HFFc6 (cell line): ENCODE data around the gene TRIM33. TPM values are rescaled to one million over a fixed set of nuclear protein-coding genes. Genes with fewer than 3 reads are reported as not detected.
A peak's percentile ranks its signal among the peaks of the same experiment; 100 is the strongest.

Experiments
- DNase-seq: peaks from one replicate; pipeline ENCODE4 v3.0.0-alpha.2; 2018
- H3K27ac Mint-ChIP-seq: 2 replicates; pipeline ENCODE4 v1.8.0; 2020; ENCODE audit warnings: mild to moderate bottlenecking, mixed read lengths
- H3K27me3 Mint-ChIP-seq: 2 replicates; pipeline ENCODE4 v1.8.0; 2021; ENCODE audit warnings: mild to moderate bottlenecking, moderate library complexity, mixed read lengths; ENCODE audit not compliant: insufficient read depth
- H3K36me3 Mint-ChIP-seq: 2 replicates; pipeline ENCODE4 v1.8.0; 2021; ENCODE audit warnings: low read depth, mixed read lengths
- H3K4me1 Mint-ChIP-seq: 2 replicates; pipeline ENCODE4 v1.8.0; 2020; ENCODE audit warnings: low read depth, mixed read lengths
- H3K4me3 Mint-ChIP-seq: 2 replicates; pipeline ENCODE4 v1.8.0; 2020; ENCODE audit warnings: mild to moderate bottlenecking, moderate library complexity, mixed read lengths
- H3K9me3 Mint-ChIP-seq: 2 replicates; pipeline ENCODE4 v1.8.0; 2020; ENCODE audit warnings: mild to moderate bottlenecking, mixed read lengths
- total RNA-seq, 6 experiments: library from RNA; stranded (reverse); fragmentation: NEBNext Ultra II Directional; extraction: Animal tissue kit (Norgen Biotek cat#: 25700); gene quantifications; 2 replicates in 1 of 6; 3 replicates in 5 of 6; pipeline ENCODE4 v1.2.3, GENCODE V29; 2021
- TF ChIP-seq, protein P1 (sequence below): fragments of 200-600 bp; sonication (generic); IDR thresholded peaks from 2 replicates; pipeline ENCODE4 v1.5.0; 2021; ENCODE audit warnings: antibody characterized with exemption, mild to moderate bottlenecking

Gene TRIM33
- total RNA-seq, 6 experiments from 2014 or later = 17.6 to 20.5 (median 19.3) TPM

DNA sequence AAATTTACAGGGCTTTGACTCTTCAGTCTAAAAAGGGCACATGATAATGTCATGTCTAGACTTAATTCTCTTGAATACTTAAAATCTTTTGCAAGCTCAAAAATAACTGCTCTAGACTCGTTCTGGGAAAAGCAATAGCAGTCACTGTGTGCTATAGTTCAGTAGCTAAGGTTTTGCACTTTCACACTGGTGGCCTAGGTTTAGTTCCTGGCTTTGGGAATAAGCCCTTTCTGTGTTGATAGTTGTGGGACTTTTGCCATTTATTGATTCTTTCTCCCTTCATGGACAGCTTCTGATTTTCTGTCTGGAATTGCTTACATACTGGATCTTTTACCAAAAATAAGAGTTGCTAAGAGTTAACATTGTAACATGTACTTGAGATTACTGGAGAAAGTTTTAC, 151.2 kb downstream of the TRIM33 start:
- TF ChIP-seq, protein P1, sequence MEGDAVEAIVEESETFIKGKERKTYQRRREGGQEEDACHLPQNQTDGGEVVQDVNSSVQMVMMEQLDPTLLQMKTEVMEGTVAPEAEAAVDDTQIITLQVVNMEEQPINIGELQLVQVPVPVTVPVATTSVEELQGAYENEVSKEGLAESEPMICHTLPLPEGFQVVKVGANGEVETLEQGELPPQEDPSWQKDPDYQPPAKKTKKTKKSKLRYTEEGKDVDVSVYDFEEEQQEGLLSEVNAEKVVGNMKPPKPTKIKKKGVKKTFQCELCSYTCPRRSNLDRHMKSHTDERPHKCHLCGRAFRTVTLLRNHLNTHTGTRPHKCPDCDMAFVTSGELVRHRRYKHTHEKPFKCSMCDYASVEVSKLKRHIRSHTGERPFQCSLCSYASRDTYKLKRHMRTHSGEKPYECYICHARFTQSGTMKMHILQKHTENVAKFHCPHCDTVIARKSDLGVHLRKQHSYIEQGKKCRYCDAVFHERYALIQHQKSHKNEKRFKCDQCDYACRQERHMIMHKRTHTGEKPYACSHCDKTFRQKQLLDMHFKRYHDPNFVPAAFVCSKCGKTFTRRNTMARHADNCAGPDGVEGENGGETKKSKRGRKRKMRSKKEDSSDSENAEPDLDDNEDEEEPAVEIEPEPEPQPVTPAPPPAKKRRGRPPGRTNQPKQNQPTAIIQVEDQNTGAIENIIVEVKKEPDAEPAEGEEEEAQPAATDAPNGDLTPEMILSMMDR = no peak
- H3K27me3 Mint-ChIP-seq = peaks cover 9% of the 10 kb centered on the region
- H3K9me3 Mint-ChIP-seq = peaks cover 18% of the 10 kb centered on the region
- H3K4me1 Mint-ChIP-seq = no peaks in the 10 kb centered on the region
- H3K4me3 Mint-ChIP-seq = no peak overlapping the region
- DNase-seq = no peak
- no peak overlapping the region for H3K27ac Mint-ChIP-seq
- H3K36me3 Mint-ChIP-seq = peaks cover 15% of the 10 kb centered on the region; the same call in 1 of the 2 replicates

DNA sequence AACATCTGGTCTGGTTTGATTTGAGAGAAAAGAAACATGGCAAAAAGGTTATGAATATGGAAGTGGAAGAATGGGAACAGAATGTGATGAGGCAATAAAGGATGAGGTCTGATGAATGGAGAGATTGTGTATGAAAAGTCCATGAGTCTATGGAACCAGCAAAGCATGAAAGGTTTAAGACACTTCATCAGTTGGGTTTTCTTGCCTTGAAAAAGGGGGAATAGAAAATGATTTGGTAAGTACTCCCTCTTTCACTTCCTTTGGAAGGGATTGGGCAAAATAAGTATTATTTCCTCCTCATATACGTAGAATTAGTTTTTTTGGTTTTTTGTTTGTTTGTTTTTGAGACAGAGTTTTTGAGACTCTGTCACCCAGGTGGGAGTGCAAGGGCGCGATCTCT, 155.8 kb downstream of the TRIM33 start:
- Mint-ChIP-seq H3K27ac (no peak overlapping the region), H3K4me3 (no peak overlapping the region), H3K36me3 (0 out of 2 replicates have a peak, but pooled peaks cover 4% of the 10 kb centered on the region), H3K9me3 (peaks cover 4% of the 10 kb centered on the region; the same call in 1 of the 2 replicates), H3K4me1 (peaks cover 12% of the 10 kb centered on the region), H3K27me3 (peaks cover 7% of the 10 kb centered on the region)
- TF ChIP-seq, protein P1 = no peak
- no peak for DNase-seq

DNA sequence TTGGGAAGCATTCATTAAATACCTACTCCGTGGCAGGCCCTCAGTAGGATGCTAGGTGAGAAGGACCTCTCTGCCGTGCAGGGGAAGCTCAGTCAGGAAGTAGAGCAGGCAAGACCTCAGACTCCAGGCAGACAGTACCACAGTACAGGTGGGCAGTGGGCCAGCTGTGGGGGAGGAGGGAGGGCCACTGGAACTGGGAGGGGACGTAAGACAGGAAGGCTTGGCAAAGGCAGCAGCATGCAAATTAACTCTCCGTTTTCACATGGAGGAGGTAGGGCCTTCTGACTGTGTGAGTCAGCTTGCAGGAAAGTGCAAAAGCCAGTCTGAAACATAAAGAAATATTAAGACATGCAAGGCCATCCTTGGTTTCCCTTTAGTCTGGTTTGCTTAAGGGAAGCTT, 157.7 kb downstream of the TRIM33 start:
- TF ChIP-seq, protein P1 = no peak
- peaks cover 12% of the 10 kb centered on the region for H3K4me1 Mint-ChIP-seq
- H3K9me3 Mint-ChIP-seq = peaks cover 4% of the 10 kb centered on the region; the same call in 1 of the 2 replicates
- peaks cover 10% of the 10 kb centered on the region for H3K27me3 Mint-ChIP-seq
- DNase-seq = peak; percentile 47
- H3K4me3 Mint-ChIP-seq = no peak overlapping the region
- H3K27ac Mint-ChIP-seq = no peak overlapping the region
- 0 out of 2 replicates have a peak, but pooled peaks cover 4% of the 10 kb centered on the region for H3K36me3 Mint-ChIP-seq

DNA sequence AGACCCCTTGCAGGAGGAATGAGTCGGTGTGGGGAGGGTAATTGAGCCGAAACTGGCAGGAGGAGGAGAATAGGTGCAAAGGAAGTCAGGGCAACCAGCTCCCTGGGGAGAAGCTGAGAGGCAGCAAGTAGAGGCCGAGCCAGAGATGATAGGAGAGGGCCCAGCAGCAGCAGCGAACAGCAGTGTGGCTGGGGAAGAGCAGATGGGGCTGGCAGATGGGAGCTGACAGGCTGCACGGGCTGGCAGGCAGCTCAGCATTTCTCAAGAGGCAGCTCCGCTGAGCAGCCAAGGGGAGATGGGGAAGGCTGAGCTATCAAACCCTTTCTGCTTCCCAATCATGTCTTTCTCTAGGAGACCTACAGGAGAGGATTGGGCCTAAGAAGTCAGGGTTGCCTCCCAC, 158.2 kb downstream of the TRIM33 start:
- Mint-ChIP-seq H3K4me3 (no peak overlapping the region), H3K36me3 (0 out of 2 replicates have a peak, but pooled peaks cover 4% of the 10 kb centered on the region), H3K9me3 (peaks cover 4% of the 10 kb centered on the region; the same call in 1 of the 2 replicates), H3K4me1 (peaks cover 12% of the 10 kb centered on the region), H3K27ac (no peak overlapping the region), H3K27me3 (peaks cover 10% of the 10 kb centered on the region)
- TF ChIP-seq, protein P1 = no peak
- no peak for DNase-seq

DNA sequence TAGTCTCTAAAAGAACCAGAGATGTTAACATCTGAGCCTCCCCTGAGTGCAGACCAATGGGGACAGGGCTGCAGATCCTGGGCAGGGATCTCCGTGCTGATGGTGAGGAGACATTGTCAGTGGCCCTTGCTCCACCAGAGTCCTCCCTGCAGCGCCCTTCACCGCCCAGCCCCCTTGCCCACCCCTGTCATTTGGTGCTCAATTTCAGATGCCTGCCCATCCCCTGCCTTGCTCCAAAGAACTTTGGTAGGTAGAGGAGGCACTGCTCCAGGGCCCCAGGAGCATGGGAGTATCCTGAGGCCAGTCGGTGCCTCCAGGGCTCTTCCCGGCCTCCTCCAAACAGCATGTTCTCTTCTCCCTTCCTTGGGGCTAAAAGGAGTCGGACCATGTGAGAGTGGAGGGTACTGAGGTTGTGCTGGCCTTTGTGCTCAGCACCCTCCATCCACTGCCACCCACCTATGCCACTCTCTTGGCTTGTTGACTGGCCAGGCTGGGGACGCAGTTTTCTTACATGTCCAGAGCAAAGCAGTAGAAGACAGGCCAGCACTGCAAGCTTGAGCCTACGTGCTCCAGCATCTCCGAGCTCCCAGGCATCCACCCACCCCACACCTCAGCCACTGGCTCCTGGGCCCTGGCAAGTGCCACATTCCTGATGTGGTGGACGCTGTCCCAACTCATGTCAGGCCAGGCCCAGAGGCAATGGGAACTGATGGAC, 160.1 kb downstream of the TRIM33 start:
- Mint-ChIP-seq H3K4me1 (peaks cover 19% of the 10 kb centered on the region), H3K36me3 (0 out of 2 replicates have a peak, but pooled peaks cover 4% of the 10 kb centered on the region), H3K9me3 (peaks cover 4% of the 10 kb centered on the region; the same call in 1 of the 2 replicates), H3K27ac (no peak overlapping the region), H3K4me3 (no peak overlapping the region), H3K27me3 (peaks cover 10% of the 10 kb centered on the region)
- no peak for DNase-seq
- TF ChIP-seq, protein P1 = no peak
